HPDE6-E6E7 (cell line): ENCODE results near the gene TRIOBP.
A peak's percentile ranks its signal among the peaks of the same experiment; 100 is the strongest.

ENCODE experiments used
- DNase-seq: peaks from one replicate; pipeline ENCODE4 v3.0.0; 2011; ENCODE audit warnings: missing footprints; ENCODE audit errors: extremely low spot score

TRIOBP gene

GRCh38 chr22:37664249-37665101, 32.4 kb upstream of the TRIOBP start:
- no peak for DNase-seq

- DNase-seq = no peak
Measured at GRCh38 chr22:37665487-37665886, 31.4 kb upstream of the TRIOBP start.

GRCh38 chr22:37669586-37669985, 27.3 kb upstream of the TRIOBP start:
- DNase-seq = no peak

- DNase-seq = no peak
Measured at GRCh38 chr22:37672206-37672919, 24.5 kb upstream of the TRIOBP start.

- no peak for DNase-seq
Measured at GRCh38 chr22:37672920-37673455, 23.9 kb upstream of the TRIOBP start.

- no peak for DNase-seq
Measured at GRCh38 chr22:37674248-37674647, 22.6 kb upstream of the TRIOBP start.

GRCh38 chr22:37674951-37675929, 21.6 kb upstream of the TRIOBP start, which contains the start of gene LGALS1:
LGALS1 (plus strand) TSS chr22:37675636; CDS start chr22:37675703, 67 bp downstream.
- peak; percentile 80 for DNase-seq

- DNase-seq = no peak
Measured at GRCh38 chr22:37675930-37676735, 20.7 kb upstream of the TRIOBP start.

- peak; percentile 49 for DNase-seq
Measured at GRCh38 chr22:37676736-37677492, 19.9 kb upstream of the TRIOBP start.

- no peak for DNase-seq
Measured at GRCh38 chr22:37677493-37677974, 19.3 kb upstream of the TRIOBP start.

- DNase-seq = no peak
Measured at GRCh38 chr22:37678372-37678771, 18.5 kb upstream of the TRIOBP start.

- no peak for DNase-seq
Measured at GRCh38 chr22:37679670-37680069, 17.2 kb upstream of the TRIOBP start.

- no peak for DNase-seq
Measured at GRCh38 chr22:37680191-37680851, 16.5 kb upstream of the TRIOBP start.

- no peak for DNase-seq
Measured at GRCh38 chr22:37681001-37681424, 15.8 kb upstream of the TRIOBP start.

GRCh38 chr22:37681556-37682049, 15.2 kb upstream of the TRIOBP start:
- no peak for DNase-seq

GRCh38 chr22:37684803-37685615, 11.8 kb upstream of the TRIOBP start:
- no peak for DNase-seq

- DNase-seq = peak; percentile 55
Measured at GRCh38 chr22:37686002-37686982, 10.6 kb upstream of the TRIOBP start, which contains the start of gene NOL12. NOL12 (plus strand) TSS chr22:37686343; CDS start chr22:37686393, 50 bp downstream.
